Fibroblast of skin of right biceps (primary cell): ENCODE data around the gene GUCY1B1.

ENCODE experiments used
- DNase-seq: peaks from one replicate; pipeline ENCODE4 v3.0.0-alpha.2; 2013

Gene GUCY1B1

GRCh38 chr4:155800685-155801343 lies 42.0 kb downstream of the GUCY1B1 start:
- DNase-seq: no peak

GRCh38 chr4:155802190-155802959 lies 43.6 kb downstream of the GUCY1B1 start:
- DNase-seq: no peak

GRCh38 chr4:155805016-155805415 lies 46.2 kb downstream of the GUCY1B1 start:
- DNase-seq: peak; percentile 67

- peak; percentile 95 for DNase-seq
Observed at GRCh38 chr4:155807021-155807420, 48.2 kb downstream of the GUCY1B1 start.

- peak; percentile 89 for DNase-seq
Observed at GRCh38 chr4:155809835-155810234, 51.0 kb downstream of the GUCY1B1 start.

GRCh38 chr4:155811083-155811482 lies 52.3 kb downstream of the GUCY1B1 start:
- DNase-seq: no peak

- no peak for DNase-seq
Observed at GRCh38 chr4:155818639-155819038, 59.8 kb downstream of the GUCY1B1 start.

GRCh38 chr4:155819066-155819465 lies 60.2 kb downstream of the GUCY1B1 start:
- no peak for DNase-seq

GRCh38 chr4:155820887-155821518 lies 62.2 kb downstream of the GUCY1B1 start:
- DNase-seq: no peak

GRCh38 chr4:155822572-155822971 lies 63.8 kb downstream of the GUCY1B1 start:
- no peak for DNase-seq

GRCh38 chr4:155828628-155829027 lies 69.8 kb downstream of the GUCY1B1 start:
- DNase-seq: peak; percentile 21

- no peak for DNase-seq
Observed at GRCh38 chr4:155832664-155833063, 73.8 kb downstream of the GUCY1B1 start.

- DNase-seq: no peak
Observed at GRCh38 chr4:155837203-155837796, 78.5 kb downstream of the GUCY1B1 start.

- no peak for DNase-seq
Observed at GRCh38 chr4:155842080-155842479, 83.3 kb downstream of the GUCY1B1 start.

GRCh38 chr4:155846929-155847328 lies 88.1 kb downstream of the GUCY1B1 start:
- no peak for DNase-seq

- no peak for DNase-seq
Observed at GRCh38 chr4:155849042-155849441, 90.2 kb downstream of the GUCY1B1 start.

- no peak for DNase-seq
Observed at GRCh38 chr4:155853189-155853588, 94.4 kb downstream of the GUCY1B1 start.

GRCh38 chr4:155854582-155855226 lies 95.9 kb downstream of the GUCY1B1 start:
- peak; percentile 68 for DNase-seq

GRCh38 chr4:155855897-155856296 lies 97.1 kb downstream of the GUCY1B1 start:
- no peak for DNase-seq
